ENCODE results near the gene OR13G1. TPM values are rescaled to one million over a fixed set of nuclear protein-coding genes. Genes with fewer than 3 reads are reported as not detected.
"Not testable (repeated sequence)": the region's sequence is repeated elsewhere in the genome, so short reads cannot be mapped to it uniquely, and the experiment has no call there.

The OR13G1 gene
- 0.01 TPM for polyA plus RNA-seq
- long read RNA-seq, donor 1, result 0 reads
- long read RNA-seq, donor 2, result 0 reads
- long read RNA-seq, donor 3, result 0 reads
- long read RNA-seq, donor 4, result 0 reads
- long read RNA-seq, donor 5, result 0 reads
- long read RNA-seq, donor 6, result 0 reads
- long read RNA-seq, donor 7, result 0 reads
- long read RNA-seq, donor 8, result 0 reads
- long read RNA-seq, donor 9, result 0 reads
- long read RNA-seq, donor 10, result 0 reads
- long read RNA-seq, donor 11, result 0 reads

GRCh38 chr1:247679639-247680038 is at the start of gene OR13G1:
Gene OR13G1 (minus strand): TSS chr1:247679739. CDS start chr1:247673041, 6,698 bp downstream.
- H3K4me1 ChIP-seq (ENCODE audit: control insufficient read depth, insufficient read depth, low read length), result no peaks in the 10 kb centered on the region
- H3K27ac ChIP-seq (ENCODE audit: low read length), result no peak within 1 kb of the TSS
- no peaks in the 10 kb centered on the region for H3K9me3 ChIP-seq (ENCODE audit: control insufficient read depth, low read depth, low read length)
- DNase-seq, result no peak
- WGBS (ENCODE audit: insufficient coverage, low lambda C conversion rate), result 80% methylated on average over 1 of the region's 1 CpG
- H3K27me3 ChIP-seq (ENCODE audit: control insufficient read depth, insufficient read depth, low read length), result no peaks in the 10 kb centered on the region
- no peak within 1 kb of the TSS for H3K4me3 ChIP-seq (ENCODE audit: low read length)
- no peaks in the 10 kb centered on the region for H3K36me3 ChIP-seq (ENCODE audit: control insufficient read depth, insufficient read depth, low read length)

GRCh38 chr1:247721222-247721621 is 41.7 kb upstream of the OR13G1 start:
- DNase-seq, result no peak
- no peak overlapping the region for H3K27ac ChIP-seq (ENCODE audit: low read length)
- no peaks in the 10 kb centered on the region for H3K36me3 ChIP-seq (ENCODE audit: control insufficient read depth, insufficient read depth, low read length)
- H3K4me3 ChIP-seq (ENCODE audit: low read length), result no peak overlapping the region
- WGBS (ENCODE audit: insufficient coverage, low lambda C conversion rate), result 93% methylated on average over 4 of the region's 4 CpGs
- H3K4me1 ChIP-seq (ENCODE audit: control insufficient read depth, insufficient read depth, low read length), result no peaks in the 10 kb centered on the region
- no peaks in the 10 kb centered on the region for H3K9me3 ChIP-seq (ENCODE audit: control insufficient read depth, low read depth, low read length)
- H3K27me3 ChIP-seq (ENCODE audit: control insufficient read depth, insufficient read depth, low read length), result no peaks in the 10 kb centered on the region

- Histone ChIP-seq H3K9me3 (ENCODE audit: control insufficient read depth, low read depth, low read length) (no peaks in the 10 kb centered on the region), H3K36me3 (ENCODE audit: control insufficient read depth, insufficient read depth, low read length) (no peaks in the 10 kb centered on the region), H3K27me3 (ENCODE audit: control insufficient read depth, insufficient read depth, low read length) (no peaks in the 10 kb centered on the region), H3K4me3 (ENCODE audit: low read length) (no peak within 1 kb of the TSS), H3K27ac (ENCODE audit: low read length) (no peak within 1 kb of the TSS), H3K4me1 (ENCODE audit: control insufficient read depth, insufficient read depth, low read length) (no peaks in the 10 kb centered on the region)
- DNase-seq, result no peak
- WGBS (ENCODE audit: insufficient coverage, low lambda C conversion rate), result 88% methylated on average over 3 of the region's 3 CpGs
Measured at GRCh38 chr1:247716546-247716945, 37.0 kb upstream of the OR13G1 start, which contains the start of gene OR6F1. Gene OR6F1 (minus strand): TSS chr1:247716646. CDS start chr1:247712755, 3,891 bp downstream.

- no peaks in the 10 kb centered on the region for H3K36me3 ChIP-seq (ENCODE audit: control insufficient read depth, insufficient read depth, low read length)
- no peak overlapping the region for H3K27ac ChIP-seq (ENCODE audit: low read length)
- 100% methylated on average over 2 of the region's 7 CpGs for WGBS (ENCODE audit: insufficient coverage, low lambda C conversion rate)
- no peak for DNase-seq
- no peaks in the 10 kb centered on the region for H3K27me3 ChIP-seq (ENCODE audit: control insufficient read depth, insufficient read depth, low read length)
- H3K9me3 ChIP-seq (ENCODE audit: control insufficient read depth, low read depth, low read length), result no peaks in the 10 kb centered on the region
- H3K4me3 ChIP-seq (ENCODE audit: low read length), result no peak overlapping the region
- H3K4me1 ChIP-seq (ENCODE audit: control insufficient read depth, insufficient read depth, low read length), result no peaks in the 10 kb centered on the region
Measured at GRCh38 chr1:247713753-247714152, 34.2 kb upstream of the OR13G1 start.

GRCh38 chr1:247710681-247711080 is 31.1 kb upstream of the OR13G1 start:
- not testable (repeated sequence) for H3K4me1 ChIP-seq (ENCODE audit: control insufficient read depth, insufficient read depth, low read length); H3K9me3 ChIP-seq (ENCODE audit: control insufficient read depth, low read depth, low read length); H3K27ac ChIP-seq (ENCODE audit: low read length); DNase-seq; H3K36me3 ChIP-seq (ENCODE audit: control insufficient read depth, insufficient read depth, low read length); H3K27me3 ChIP-seq (ENCODE audit: control insufficient read depth, insufficient read depth, low read length); H3K4me3 ChIP-seq (ENCODE audit: low read length)
- no CpG with 5 or more reads among the region's 8 CpGs for WGBS (ENCODE audit: insufficient coverage, low lambda C conversion rate)

GRCh38 chr1:247701338-247701737 is 21.8 kb upstream of the OR13G1 start:
- peaks cover 3% of the 10 kb centered on the region for H3K9me3 ChIP-seq (ENCODE audit: control insufficient read depth, low read depth, low read length)
- WGBS (ENCODE audit: insufficient coverage, low lambda C conversion rate), result 80% methylated on average over 1 of the region's 1 CpG

GRCh38 chr1:247681288-247681897 is 1.9 kb upstream of the OR13G1 start:
- peak in 1 of 2 donors; percentile 5 for DNase-seq
- H3K4me1 ChIP-seq (ENCODE audit: control insufficient read depth, insufficient read depth, low read length), result no peaks in the 10 kb centered on the region
- no peak overlapping the region for H3K27ac ChIP-seq (ENCODE audit: low read length)
- H3K4me3 ChIP-seq (ENCODE audit: low read length), result no peak overlapping the region
- 32% methylated on average over 4 of the region's 7 CpGs for WGBS (ENCODE audit: insufficient coverage, low lambda C conversion rate)
- H3K9me3 ChIP-seq (ENCODE audit: control insufficient read depth, low read depth, low read length), result no peaks in the 10 kb centered on the region
- H3K27me3 ChIP-seq (ENCODE audit: control insufficient read depth, insufficient read depth, low read length), result no peaks in the 10 kb centered on the region
- no peaks in the 10 kb centered on the region for H3K36me3 ChIP-seq (ENCODE audit: control insufficient read depth, insufficient read depth, low read length)

More at GRCh38 chr1:247701338-247701737, 21.8 kb upstream of the OR13G1 start:
- no peak for DNase-seq
- Histone ChIP-seq H3K36me3 (ENCODE audit: control insufficient read depth, insufficient read depth, low read length) (no peaks in the 10 kb centered on the region), H3K4me3 (ENCODE audit: low read length) (no peak overlapping the region), H3K4me1 (ENCODE audit: control insufficient read depth, insufficient read depth, low read length) (no peaks in the 10 kb centered on the region), H3K27ac (ENCODE audit: low read length) (no peak overlapping the region), H3K27me3 (ENCODE audit: control insufficient read depth, insufficient read depth, low read length) (no peaks in the 10 kb centered on the region)

GRCh38 chr1:247680171-247680570 is 632 bp upstream of the OR13G1 start:
- Histone ChIP-seq H3K27me3 (ENCODE audit: control insufficient read depth, insufficient read depth, low read length) (no peaks in the 10 kb centered on the region), H3K9me3 (ENCODE audit: control insufficient read depth, low read depth, low read length) (no peaks in the 10 kb centered on the region), H3K4me1 (ENCODE audit: control insufficient read depth, insufficient read depth, low read length) (no peaks in the 10 kb centered on the region), H3K36me3 (ENCODE audit: control insufficient read depth, insufficient read depth, low read length) (no peaks in the 10 kb centered on the region), H3K27ac (ENCODE audit: low read length) (no peak overlapping the region), H3K4me3 (ENCODE audit: low read length) (no peak overlapping the region)
- 86% methylated on average over 2 of the region's 4 CpGs for WGBS (ENCODE audit: insufficient coverage, low lambda C conversion rate)
- DNase-seq, result peak in 1 of 2 donors; percentile 0

GRCh38 chr1:247669225-247669624 is 10.3 kb downstream of the OR13G1 start:
- no peaks in the 10 kb centered on the region for H3K4me1 ChIP-seq (ENCODE audit: control insufficient read depth, insufficient read depth, low read length)
- 50% methylated on average over 1 of the region's 1 CpG for WGBS (ENCODE audit: insufficient coverage, low lambda C conversion rate)
- no peak for DNase-seq
- no peak overlapping the region for H3K27ac ChIP-seq (ENCODE audit: low read length)
- no peaks in the 10 kb centered on the region for H3K27me3 ChIP-seq (ENCODE audit: control insufficient read depth, insufficient read depth, low read length)
- H3K36me3 ChIP-seq (ENCODE audit: control insufficient read depth, insufficient read depth, low read length), result no peaks in the 10 kb centered on the region
- H3K9me3 ChIP-seq (ENCODE audit: control insufficient read depth, low read depth, low read length), result no peaks in the 10 kb centered on the region
- H3K4me3 ChIP-seq (ENCODE audit: low read length), result no peak overlapping the region

GRCh38 chr1:247656221-247656875 is 23.2 kb downstream of the OR13G1 start:
- Histone ChIP-seq H3K36me3 (ENCODE audit: control insufficient read depth, insufficient read depth, low read length) (no peaks in the 10 kb centered on the region), H3K27ac (ENCODE audit: low read length) (no peak overlapping the region), H3K4me3 (ENCODE audit: low read length) (no peak overlapping the region), H3K9me3 (ENCODE audit: control insufficient read depth, low read depth, low read length) (no peaks in the 10 kb centered on the region), H3K4me1 (ENCODE audit: control insufficient read depth, insufficient read depth, low read length) (no peaks in the 10 kb centered on the region), H3K27me3 (ENCODE audit: control insufficient read depth, insufficient read depth, low read length) (no peaks in the 10 kb centered on the region)
- WGBS (ENCODE audit: insufficient coverage, low lambda C conversion rate), result 100% methylated on average over 1 of the region's 7 CpGs
- no peak for DNase-seq
